Measurements from ENCODE around the gene NLGN1.

NLGN1 gene

DNA sequence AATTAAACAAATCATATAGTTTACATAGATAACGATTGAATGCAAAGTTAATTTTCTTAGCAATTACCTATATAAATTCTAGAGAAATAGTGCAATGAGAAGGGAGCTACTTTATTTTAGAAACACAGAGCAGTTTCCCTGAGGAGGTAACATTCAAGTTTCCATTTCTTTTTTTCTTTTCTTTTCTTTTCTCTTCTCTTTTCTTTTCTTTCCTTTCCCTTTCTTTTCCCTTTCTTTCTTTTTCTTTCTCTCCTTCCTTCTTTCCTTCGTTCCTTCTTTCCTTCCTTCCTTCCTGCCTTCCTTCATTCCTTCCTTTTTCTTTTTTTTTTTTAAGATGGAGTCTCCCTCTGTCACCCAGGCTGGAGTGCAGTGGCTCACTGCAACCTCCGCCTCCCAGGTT lies 417.3 kb downstream of the NLGN1 start:
- TF ChIP-seq, protein P1, sequence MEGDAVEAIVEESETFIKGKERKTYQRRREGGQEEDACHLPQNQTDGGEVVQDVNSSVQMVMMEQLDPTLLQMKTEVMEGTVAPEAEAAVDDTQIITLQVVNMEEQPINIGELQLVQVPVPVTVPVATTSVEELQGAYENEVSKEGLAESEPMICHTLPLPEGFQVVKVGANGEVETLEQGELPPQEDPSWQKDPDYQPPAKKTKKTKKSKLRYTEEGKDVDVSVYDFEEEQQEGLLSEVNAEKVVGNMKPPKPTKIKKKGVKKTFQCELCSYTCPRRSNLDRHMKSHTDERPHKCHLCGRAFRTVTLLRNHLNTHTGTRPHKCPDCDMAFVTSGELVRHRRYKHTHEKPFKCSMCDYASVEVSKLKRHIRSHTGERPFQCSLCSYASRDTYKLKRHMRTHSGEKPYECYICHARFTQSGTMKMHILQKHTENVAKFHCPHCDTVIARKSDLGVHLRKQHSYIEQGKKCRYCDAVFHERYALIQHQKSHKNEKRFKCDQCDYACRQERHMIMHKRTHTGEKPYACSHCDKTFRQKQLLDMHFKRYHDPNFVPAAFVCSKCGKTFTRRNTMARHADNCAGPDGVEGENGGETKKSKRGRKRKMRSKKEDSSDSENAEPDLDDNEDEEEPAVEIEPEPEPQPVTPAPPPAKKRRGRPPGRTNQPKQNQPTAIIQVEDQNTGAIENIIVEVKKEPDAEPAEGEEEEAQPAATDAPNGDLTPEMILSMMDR (IDR thresholded peaks at IDR 0.05; ENCODE audit: borderline replicate concordance, insufficient read depth, low read depth, low read length): no peak
- H3K4me3 ChIP-seq (ENCODE audit: low read depth, low read length): no peak overlapping the region

DNA sequence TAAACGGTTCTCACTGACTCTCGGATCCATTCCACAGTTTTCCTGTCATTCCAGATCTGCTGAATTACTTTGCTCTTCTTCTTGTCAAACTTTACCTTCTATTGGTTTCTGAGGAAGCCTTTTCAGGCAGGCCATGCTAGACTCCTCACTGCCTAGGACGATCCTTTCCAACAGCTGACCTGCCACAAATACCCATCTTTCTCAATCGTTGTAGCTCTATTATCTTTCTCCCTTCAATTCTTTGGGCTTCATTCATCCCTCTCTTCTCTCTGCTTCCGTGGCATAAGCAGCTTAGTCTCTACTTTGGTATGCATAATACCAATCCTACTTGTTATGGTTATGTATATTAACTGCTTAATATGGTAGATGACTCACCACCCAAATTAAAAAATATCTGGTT lies 421.8 kb downstream of the NLGN1 start:
- TF ChIP-seq, protein P1 (IDR thresholded peaks at IDR 0.05; ENCODE audit: borderline replicate concordance, insufficient read depth, low read depth, low read length): no peak
- no peak overlapping the region for H3K4me3 ChIP-seq (ENCODE audit: low read depth, low read length)

DNA sequence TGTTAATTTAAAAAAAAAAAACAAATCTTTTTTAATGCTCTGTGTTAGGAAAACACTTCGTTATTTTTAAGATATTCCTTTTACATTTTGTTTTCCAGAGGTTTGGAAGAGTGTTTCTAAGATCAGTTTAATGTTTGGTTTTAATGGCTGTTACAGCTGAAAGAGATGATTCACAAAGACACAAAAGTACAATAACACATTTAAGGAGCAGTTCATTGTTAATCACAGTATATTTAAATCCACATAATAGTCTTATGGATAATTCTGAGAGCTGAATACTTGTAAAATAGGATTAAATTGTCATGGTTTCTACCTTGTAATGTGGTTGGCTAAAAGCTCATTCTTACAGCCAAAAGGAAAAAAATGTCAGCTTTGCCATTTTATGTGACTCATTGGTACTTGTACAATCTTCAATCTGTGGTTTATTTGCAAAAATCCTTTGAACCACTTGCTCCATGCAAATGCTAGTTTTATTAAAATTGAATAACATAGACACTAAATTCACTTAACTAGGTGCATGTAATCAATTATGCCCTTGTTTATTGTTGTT lies 426.4 kb downstream of the NLGN1 start:
- H3K4me3 ChIP-seq (ENCODE audit: low read depth, low read length): no peak overlapping the region
- TF ChIP-seq, protein P1 (IDR thresholded peaks at IDR 0.05; ENCODE audit: borderline replicate concordance, insufficient read depth, low read depth, low read length): no peak

DNA sequence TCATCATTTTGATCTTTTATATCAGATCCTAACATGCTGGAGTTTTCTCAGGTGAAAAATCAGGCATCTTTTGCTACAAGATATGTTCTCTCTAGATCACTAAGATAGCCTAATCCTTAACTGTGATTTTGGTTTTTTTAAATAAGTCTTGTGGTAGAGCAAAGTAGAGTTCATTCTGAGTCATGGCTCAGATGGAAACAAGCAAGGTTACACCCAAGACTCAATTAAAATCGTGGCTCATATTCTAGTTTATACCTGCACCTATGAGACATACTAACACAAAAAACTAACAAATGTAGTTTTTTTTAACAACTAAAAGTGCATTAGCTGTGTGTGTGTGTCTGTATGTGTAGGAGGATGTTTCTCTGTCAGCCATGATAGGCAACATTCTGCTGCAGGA lies 428.2 kb downstream of the NLGN1 start:
- TF ChIP-seq, protein P1 (IDR thresholded peaks at IDR 0.05; ENCODE audit: borderline replicate concordance, insufficient read depth, low read depth, low read length): no peak
- no peak overlapping the region for H3K4me3 ChIP-seq (ENCODE audit: low read depth, low read length)

- TF ChIP-seq, protein P1 (IDR thresholded peaks at IDR 0.05; ENCODE audit: borderline replicate concordance, insufficient read depth, low read depth, low read length): no peak
- no peak overlapping the region for H3K4me3 ChIP-seq (ENCODE audit: low read depth, low read length)
Observed at GRCh38 chr3:173826416-173826815, 428.9 kb downstream of the NLGN1 start.

GRCh38 chr3:173826901-173827609 lies 429.5 kb downstream of the NLGN1 start:
- TF ChIP-seq, protein P1 (IDR thresholded peaks at IDR 0.05; ENCODE audit: borderline replicate concordance, insufficient read depth, low read depth, low read length): no peak
- no peak overlapping the region for H3K4me3 ChIP-seq (ENCODE audit: low read depth, low read length)

DNA sequence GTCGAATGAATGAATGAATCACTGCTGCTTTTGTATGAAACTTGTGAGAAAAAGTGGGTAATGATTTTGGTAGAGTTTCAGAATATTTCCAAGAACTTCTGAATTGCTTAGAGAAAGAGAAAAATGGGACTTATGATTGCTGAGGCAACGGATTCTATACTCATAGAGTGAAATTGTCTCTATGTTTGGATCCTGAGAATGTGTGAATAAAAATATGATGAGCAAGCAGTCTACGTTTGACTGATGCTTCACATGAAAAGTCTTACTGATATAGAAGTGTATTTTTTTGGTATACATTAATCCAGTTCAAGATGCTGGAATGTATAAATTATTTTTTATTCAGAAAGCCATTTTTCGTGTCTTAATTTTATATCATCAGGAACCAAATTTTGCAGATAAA lies 441.1 kb downstream of the NLGN1 start:
- TF ChIP-seq, protein P1 (IDR thresholded peaks at IDR 0.05; ENCODE audit: borderline replicate concordance, insufficient read depth, low read depth, low read length): no peak
- no peak overlapping the region for H3K4me3 ChIP-seq (ENCODE audit: low read depth, low read length)

All from GM12875 (cell line).